C4-2B (cell line): ENCODE measurements around the gene MOSPD3.

ENCODE experiments used
- H3K27ac ChIP-seq: fragments of 450-650 bp; 2 replicates; pipeline ENCODE4 v1.5.1; 2017
- CTCF ChIP-seq: fragments of 450-650 bp; conservative IDR thresholded peaks from 2 replicates; pipeline ENCODE4 v1.5.1; 2017; ENCODE audit warnings: mild to moderate bottlenecking
- ZFX ChIP-seq: fragments of 450-650 bp; IDR thresholded peaks from 2 replicates; pipeline ENCODE4 v1.6.1; 2017

MOSPD3 gene

GRCh38 chr7:100572949-100573675, 39.2 kb upstream of the MOSPD3 start:
- TF ChIP-seq ZFX, result no peak
- TF ChIP-seq CTCF, result no peak

GRCh38 chr7:100573691-100574361, 38.5 kb upstream of the MOSPD3 start, which contains the start of gene SAP25:
SAP25 (minus strand) TSS chr7:100573900; CDS start chr7:100573742, 158 bp downstream.
- TF ChIP-seq ZFX (no peak), CTCF (no peak; the same call in 1 of the 2 replicates)
- H3K27ac ChIP-seq, result no peak within 1 kb of the TSS

More at GRCh38 chr7:100572949-100573675, 39.2 kb upstream of the MOSPD3 start:
- no peak overlapping the region for H3K27ac ChIP-seq

GRCh38 chr7:100574362-100575205, 37.8 kb upstream of the MOSPD3 start:
- TF ChIP-seq ZFX (no peak), CTCF (no peak)
- H3K27ac ChIP-seq, result no peak overlapping the region

GRCh38 chr7:100575206-100575631, 37.1 kb upstream of the MOSPD3 start:
- H3K27ac ChIP-seq, result no peak overlapping the region
- TF ChIP-seq ZFX (no peak), CTCF (no peak)

GRCh38 chr7:100575746-100576383, 36.5 kb upstream of the MOSPD3 start:
- no peak for TF ChIP-seq ZFX
- TF ChIP-seq CTCF, result no peak
- H3K27ac ChIP-seq, result no peak overlapping the region

- no peak overlapping the region for H3K27ac ChIP-seq
- TF ChIP-seq CTCF, result no peak
Measured at GRCh38 chr7:100576384-100576993, 35.9 kb upstream of the MOSPD3 start.
